ENCODE measurements around the gene FUT1.
"Not testable (repeated sequence)": the region's sequence is repeated elsewhere in the genome, so short reads cannot be mapped to it uniquely, and the experiment has no call there.

Gene FUT1

GRCh38 chr19:48768171-48768753 lies 15.8 kb upstream of the FUT1 start:
- DNase-seq, result not testable (repeated sequence)

DNA sequence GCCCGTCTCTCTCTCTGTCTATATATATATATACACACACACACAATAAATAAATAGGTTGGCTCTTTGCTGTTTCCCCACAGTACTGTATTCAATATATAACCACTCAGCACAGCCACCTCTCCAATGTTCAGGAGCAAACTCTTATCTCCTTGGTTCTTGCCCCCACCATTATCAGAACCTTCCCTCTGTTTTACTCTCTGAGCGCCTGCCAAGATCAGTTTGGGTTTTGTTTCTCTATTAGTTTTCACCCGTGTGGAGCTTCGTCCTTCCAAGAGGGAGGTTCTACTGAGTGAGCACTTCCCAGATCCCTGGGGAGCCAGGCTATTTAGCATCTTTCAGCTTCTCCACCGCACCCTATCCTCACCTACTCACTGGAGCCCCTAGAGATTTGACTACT lies 13.4 kb upstream of the FUT1 start:
- not testable (repeated sequence) for DNase-seq

- no peak for DNase-seq
Measured at GRCh38 chr19:48760504-48761205, 8.2 kb upstream of the FUT1 start.

- no peak for DNase-seq
Measured at GRCh38 chr19:48757741-48758144, 5.3 kb upstream of the FUT1 start.

GRCh38 chr19:48757089-48757675 lies 4.7 kb upstream of the FUT1 start:
- no peak for DNase-seq

DNA sequence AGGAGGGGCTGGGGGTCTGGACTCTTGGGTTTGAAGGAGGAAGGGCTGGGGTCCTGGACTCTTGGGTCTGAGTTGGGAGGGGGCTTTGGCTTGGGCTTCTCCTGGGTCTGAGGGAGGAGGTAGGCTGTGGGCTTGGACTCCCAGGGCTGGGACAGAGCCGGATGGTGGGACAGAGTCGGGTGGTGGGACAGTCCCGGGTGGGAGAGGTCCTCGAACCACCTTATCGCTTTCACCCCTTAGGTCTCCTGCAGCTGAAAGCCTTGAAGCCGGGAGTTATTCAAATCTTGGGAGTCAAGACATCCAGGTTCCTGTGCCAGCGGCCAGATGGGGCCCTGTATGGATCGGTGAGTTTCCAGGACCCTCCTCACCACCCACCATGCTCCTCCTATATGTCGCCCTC lies 4.2 kb upstream of the FUT1 start:
- no peak for DNase-seq

GRCh38 chr19:48756212-48756611 lies 3.8 kb upstream of the FUT1 start:
- no peak for DNase-seq

GRCh38 chr19:48755787-48756186 lies 3.3 kb upstream of the FUT1 start:
- DNase-seq, result no peak

DNA sequence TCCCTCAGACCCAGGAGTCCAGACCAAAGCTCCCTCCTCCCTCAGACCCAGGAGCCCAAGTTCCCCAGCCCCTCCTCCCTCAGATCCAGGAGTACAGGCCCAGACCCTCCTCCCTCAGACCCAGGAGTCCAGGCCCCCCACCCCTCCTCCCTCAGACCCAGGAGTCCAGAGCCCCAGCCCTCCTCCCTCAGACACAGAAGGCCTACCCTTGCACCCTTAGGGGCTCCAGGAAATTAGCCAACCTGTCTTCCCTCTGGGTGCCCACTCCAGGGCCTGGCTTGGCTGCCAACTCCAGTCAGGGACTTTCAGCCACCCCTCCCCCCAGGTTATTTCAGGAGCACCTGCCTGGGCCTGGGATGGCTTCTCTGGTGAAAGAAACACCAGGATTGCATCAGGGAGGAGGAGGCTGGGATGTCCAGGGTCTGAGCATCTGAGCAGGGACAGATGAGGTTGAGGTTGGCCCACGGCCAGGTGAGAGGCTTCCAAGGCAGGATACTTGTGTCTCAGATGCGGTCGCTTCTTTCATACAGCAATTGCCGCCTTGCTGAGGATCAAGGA lies 2.7 kb upstream of the FUT1 start, which contains the start of gene FGF21:
Gene FGF21, plus strand, starts transcription at position 441 of the 558 bp plus-strand sequence. CDS start 713 bp downstream, outside the sequence.
- no peak for DNase-seq

GRCh38 chr19:48751845-48752495 lies 471 bp downstream of the FUT1 start:
- no peak for DNase-seq

- no peak for DNase-seq
Measured at GRCh38 chr19:48750771-48751504, 1.5 kb downstream of the FUT1 start.

DNA sequence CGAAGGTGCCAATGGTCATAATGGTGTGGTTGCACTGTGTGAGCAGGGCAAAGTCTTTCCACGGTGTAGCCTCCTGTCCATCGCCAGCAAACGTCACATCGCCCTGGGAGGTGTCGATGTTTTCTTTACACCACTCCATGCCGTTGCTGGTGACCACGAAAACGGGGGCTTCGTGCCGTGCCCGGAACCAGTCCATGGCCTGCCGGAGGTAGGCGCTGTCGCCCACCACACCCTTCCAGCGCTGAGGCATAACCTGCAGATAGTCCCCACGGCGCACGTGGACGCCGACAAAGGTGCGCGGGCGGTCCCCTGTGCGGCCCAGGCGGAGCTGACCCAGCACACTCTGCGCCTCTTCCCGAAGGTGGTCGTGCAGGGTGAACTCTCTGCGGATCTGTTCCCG lies 2.1 kb downstream of the FUT1 start:
- DNase-seq, result no peak

DNA sequence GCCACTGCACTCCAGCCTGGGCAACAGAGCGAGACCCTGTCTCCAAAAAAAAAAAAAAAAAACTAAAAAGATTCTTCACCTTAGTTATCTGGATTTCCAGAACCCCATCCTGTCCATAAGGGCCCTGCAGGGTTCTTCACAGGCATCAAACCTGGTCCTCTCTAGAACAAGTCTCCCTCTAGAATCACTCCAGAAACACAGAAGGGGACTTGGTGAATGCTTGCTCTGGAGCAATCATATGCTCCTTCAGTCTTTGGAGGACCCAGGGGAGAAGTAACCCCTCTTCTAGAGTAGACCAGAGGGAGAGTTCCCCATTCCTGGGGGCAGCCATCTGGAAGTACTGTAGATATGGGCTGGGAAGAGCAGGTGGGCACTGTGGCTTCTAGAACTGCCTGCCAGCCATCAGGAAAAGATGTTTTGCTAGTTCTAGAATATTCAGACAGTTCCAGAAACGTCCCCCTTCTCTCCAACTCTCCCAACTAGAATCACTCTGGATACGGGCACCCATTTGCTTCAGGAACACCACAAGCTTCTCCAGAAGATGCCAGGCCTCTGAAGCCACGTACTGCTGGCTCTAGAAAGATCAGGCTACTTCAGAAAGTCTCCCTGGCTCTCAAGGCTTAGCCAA lies 2.8 kb downstream of the FUT1 start:
- DNase-seq, result no peak

GRCh38 chr19:48746738-48747575 lies 5.5 kb downstream of the FUT1 start, which contains the start of gene IZUMO1:
Gene IZUMO1, minus strand, starts transcription at chr19:48746909. Its CDS starts 1,050 bp downstream, at chr19:48745859.
- DNase-seq, result peak; percentile 92

DNA sequence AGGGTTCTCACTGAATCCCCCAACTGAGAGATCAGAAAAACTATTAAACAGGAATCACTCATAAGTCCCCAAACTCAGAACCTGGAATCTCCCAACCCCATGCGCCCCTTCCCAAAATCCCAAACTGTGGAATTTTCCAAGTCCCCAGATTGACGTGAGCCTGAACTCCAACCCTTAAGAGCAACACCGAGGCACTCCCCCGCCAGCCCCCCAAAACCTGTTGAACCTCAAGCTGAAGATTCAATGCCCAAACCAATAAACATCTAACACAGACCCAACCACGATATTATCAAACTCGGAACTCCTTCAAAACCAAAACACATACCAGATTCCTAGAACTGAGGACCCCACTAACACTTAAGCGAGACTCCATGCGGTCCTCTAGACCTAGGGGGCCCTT lies 6.3 kb downstream of the FUT1 start:
- no peak for DNase-seq

DNA sequence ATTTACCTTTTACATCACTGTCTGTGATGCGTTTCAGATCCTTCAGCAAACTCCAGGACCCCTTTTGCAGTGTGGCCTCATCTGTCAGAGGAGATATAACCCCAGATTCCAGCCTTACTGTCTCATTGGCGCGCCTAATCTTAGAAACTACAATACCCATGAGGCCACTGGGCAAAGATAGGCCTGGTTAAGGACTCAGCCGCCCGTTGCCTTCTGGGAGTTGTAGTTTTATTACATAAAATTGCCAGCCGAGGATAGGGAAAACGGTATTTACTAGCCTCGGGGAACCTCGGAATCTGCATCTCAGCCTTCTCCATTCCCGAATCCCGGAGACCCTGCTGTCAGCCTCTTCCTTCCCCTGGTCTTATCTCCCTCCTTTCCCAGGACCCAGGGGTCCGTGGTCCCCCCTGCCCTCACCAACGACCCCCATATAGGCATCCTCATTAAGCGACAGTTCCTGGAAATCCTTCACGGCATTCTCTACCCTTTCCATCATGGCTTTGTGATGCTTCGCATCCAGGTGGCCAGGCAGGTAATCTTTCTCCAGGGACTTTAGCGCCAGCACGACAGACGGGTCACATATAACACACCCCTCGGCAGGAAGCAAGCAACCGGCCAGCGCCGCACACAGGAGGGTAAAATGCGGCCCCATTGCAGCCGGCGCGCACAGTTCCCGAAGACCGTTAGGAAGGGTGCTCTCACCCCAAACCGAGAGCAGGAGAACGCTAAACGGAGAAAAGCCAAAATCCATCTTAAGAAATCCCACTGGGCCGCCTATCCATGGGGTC lies 7.0 kb downstream of the FUT1 start:
- peak; percentile 54 for DNase-seq

DNA sequence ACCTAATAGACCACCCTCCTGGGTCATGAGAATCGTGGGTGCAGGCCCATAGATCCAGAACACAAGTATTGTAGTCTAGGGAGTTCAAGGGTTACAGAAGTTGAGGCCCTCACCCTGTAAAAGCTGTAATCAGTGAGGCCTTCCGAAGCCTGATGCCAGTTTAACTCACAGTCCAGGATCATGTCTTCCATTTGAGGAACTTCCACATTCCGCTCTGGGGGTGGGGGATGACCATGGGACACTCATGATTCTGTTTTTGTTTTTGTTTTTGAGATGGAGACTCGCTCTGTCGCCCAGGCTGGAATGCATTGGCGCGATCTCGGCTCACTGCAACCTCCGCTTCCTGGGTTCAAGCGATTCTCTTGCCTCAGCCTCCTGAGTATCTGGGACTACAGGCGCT lies 10.3 kb downstream of the FUT1 start:
- DNase-seq, result no peak

DNA sequence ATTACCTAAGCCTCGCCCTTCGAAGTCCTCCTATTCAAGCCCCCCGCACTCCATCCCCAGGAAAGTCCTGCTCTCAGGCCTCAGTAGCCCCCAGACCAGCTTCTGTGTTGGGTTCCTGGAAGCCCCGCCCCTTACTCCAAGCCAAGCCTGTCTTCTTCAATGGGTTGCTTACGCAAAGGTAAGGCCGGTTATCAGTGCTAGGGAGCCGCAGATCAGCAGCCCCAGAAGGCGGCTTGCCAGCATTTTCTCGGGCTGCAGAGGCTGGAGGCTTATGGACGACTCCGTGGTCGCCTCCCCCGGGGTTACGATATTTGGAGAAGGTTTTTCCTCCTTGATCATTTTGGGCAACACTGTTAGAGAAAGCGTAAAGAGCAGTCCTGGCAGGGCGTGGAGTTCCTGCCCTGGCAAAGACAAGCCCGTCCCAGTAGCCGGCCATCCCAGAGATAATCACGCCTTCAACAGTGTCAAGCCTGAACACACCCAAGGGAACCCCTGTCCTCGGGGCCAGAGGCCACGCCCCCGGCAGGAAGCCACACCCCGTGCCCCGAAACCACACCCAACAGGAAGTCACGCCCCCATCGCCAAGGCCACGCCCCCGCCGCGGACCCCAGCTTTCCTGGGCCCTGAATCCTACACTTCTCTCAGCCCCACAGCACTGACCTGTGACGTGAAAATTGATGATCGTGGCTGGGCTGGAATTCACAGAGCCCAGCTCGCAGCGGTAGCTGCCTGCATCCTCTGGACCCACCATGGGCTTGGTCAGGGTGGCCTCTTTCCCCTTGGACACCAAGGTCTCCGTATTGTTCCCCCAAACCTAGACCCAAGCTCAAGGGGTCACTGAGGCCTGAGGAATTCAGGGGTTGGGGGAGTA lies 11.1 kb downstream of the FUT1 start:
- peak; percentile 56 for DNase-seq

Data from NCI-H226 (cell line).